LNCaP clone FGC (cell line): Measurements from ENCODE around the gene ITPK1.
"Not testable (repeated sequence)": the region's sequence is repeated elsewhere in the genome, so short reads cannot be mapped to it uniquely, and the experiment has no call there.

ENCODE experiments used
- DNase-seq: peaks from one replicate; pipeline ENCODE4 v3.0.0-alpha.2; 2011; ENCODE audit warnings: low read depth
- H3K4me3 ChIP-seq: 2 replicates; pipeline ENCODE4 v1.5.1; 2011; ENCODE audit warnings: mild to moderate bottlenecking, low read depth, low read length, control low read depth
- TF ChIP-seq, protein P1 (sequence below): IDR thresholded peaks from 2 replicates; pipeline ENCODE4 v1.5.1; 2012; ENCODE audit warnings: mild to moderate bottlenecking; ENCODE audit not compliant: control insufficient read depth, insufficient read depth; ENCODE audit errors: extremely low read depth

Gene ITPK1

DNA sequence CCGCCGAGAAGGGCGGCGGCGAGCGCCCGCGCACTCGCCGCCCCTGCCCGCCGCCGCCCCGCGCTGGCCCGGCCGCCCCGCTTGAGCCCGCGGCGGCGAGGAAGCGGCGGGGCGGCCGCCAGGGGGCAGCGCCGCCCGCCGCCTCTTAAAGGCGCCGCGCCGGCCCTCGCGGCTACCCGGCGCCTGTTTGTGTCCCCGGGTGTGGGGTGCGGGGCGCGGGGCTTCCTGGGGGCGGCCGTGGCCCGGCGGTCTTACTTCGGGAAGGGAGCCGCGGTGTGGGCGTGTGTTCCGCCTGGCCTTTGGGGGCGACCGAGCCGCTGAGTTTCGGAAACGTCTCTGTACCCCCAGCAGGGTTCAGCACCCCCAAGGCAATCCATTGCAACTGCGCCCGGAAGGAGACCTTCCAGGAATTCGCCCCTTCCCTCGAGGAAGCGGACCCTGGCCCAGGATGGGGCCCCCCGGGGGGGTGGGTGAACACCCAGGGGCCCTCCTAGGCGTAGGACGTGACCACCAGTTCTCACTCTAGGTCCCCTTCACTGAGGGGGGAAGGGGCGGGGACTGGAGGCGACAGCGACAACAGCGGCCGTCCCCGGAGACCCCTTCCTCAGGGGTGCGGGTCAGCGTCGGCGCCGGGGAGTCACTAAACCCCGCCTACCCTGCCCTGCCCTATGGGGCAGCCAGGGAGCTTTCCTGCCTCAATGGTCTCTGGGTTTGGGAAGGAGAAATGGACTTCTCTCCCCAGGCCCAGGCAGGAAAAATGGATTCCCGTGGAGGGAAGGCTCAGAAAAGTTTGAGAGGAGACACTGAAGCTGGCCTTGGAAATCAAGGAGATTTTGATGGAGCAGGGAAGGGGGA, at the start of gene ITPK1:
Gene ITPK1 (minus strand): TSS at position 105 of the 855 bp plus-strand sequence. CDS start 762 bp downstream, outside the sequence.
- TF ChIP-seq, protein P1, sequence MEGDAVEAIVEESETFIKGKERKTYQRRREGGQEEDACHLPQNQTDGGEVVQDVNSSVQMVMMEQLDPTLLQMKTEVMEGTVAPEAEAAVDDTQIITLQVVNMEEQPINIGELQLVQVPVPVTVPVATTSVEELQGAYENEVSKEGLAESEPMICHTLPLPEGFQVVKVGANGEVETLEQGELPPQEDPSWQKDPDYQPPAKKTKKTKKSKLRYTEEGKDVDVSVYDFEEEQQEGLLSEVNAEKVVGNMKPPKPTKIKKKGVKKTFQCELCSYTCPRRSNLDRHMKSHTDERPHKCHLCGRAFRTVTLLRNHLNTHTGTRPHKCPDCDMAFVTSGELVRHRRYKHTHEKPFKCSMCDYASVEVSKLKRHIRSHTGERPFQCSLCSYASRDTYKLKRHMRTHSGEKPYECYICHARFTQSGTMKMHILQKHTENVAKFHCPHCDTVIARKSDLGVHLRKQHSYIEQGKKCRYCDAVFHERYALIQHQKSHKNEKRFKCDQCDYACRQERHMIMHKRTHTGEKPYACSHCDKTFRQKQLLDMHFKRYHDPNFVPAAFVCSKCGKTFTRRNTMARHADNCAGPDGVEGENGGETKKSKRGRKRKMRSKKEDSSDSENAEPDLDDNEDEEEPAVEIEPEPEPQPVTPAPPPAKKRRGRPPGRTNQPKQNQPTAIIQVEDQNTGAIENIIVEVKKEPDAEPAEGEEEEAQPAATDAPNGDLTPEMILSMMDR = peak; percentile 63
- no peak for DNase-seq
- peak within 1 kb of the TSS; percentile 74 for H3K4me3 ChIP-seq

DNA sequence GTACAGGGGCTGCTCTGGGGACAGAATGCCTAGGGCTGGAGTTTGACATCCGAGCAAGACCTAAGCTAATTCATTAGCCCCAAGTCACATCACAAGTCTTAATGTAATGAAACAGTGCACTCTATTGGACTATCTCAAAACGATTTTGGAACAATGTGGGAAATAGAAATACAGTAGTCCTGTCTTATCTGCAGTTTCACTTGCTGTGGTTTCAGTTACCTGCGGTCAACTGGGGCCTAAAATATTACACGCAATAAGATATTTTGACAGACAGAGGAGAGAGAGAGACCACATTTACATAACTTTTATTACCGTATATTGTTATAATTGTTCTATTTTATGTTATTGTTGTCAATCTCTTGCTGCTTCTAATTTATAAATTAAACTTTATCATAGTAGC, 47.8 kb upstream of the ITPK1 start:
- TF ChIP-seq, protein P1 = no peak
- no peak overlapping the region for H3K4me3 ChIP-seq
- no peak for DNase-seq

DNA sequence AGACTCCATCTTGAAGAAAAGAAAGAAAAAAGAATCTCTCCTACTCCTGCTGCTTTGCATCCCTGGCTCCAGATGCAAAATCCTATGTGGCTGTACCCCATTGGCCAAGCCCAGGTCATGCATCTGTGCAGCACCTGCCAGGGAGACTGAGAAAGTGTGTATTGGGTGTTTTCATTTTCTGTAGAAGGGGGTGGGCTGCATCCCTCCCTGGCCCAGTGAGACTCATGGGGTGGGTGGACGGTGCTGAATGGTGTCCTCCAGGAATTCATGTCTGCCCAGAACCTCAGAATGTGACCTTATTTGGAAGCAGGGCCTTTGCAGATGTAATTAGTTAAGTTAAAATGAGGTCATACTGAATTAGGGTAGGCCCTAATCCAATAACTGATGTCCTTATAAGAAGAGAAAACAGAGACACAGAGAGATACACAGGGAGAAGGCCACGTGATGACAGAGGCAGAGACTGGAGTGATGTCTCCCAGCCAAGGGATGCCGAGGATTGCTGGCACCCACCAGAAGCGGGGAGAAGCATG, 45.8 kb upstream of the ITPK1 start:
- DNase-seq = no peak
- TF ChIP-seq, protein P1 = no peak
- no peak overlapping the region for H3K4me3 ChIP-seq

DNA sequence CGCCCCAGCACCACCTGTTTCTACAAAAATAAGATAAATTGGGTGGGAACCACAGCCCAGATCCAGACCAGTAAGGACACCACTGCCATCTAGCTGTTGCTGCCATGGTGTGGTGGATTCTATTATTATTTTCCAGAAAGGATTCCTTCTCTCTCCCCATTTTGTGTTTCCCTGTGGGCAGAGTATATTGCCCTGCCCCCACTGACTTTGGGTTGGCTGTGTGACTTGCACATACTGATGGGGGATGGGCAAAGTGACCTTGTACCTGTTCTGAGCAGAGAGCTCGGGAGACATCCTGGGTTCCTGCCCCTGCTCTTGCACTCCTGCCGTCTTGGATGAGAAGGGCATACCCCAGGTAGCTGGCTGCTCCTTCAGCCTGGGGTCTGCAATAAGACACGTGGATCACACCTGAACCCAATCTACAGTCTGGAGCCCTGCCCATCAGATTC, 44.7 kb upstream of the ITPK1 start:
- H3K4me3 ChIP-seq = no peak overlapping the region
- DNase-seq = no peak
- TF ChIP-seq, protein P1 = peak; percentile 62

DNA sequence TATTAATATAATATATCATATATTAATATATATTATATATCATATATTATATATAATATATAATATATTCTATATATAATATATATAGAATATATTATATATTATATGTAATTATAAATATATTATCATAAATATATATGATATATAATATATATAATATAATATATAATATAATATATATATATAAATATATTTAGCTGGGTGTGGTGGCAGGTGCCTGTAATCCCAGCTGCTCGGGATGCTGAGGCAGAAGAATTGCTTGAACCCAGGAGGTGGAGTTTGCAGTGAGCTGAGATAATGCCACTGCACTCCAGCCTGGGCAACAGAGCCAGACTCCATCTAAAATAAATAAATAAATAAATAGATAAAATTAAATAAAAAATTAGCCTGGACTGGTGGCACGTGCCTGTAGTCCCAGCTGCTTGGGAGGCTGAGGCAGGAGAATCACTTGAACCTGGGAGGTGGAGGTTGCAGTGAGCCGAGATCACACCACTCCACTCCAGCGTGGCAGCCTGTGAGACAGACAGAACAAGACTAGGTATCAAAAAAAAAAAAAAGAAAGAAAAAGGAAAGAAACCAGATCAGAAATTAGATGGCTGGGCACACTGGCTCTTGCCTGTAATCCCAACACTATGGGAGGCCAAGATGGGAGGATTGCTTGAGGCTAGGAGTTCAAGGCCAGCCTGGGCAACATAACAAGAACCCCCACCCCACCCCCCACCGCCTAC, 44.1 kb upstream of the ITPK1 start:
- not testable (repeated sequence) for DNase-seq, H3K4me3 ChIP-seq

DNA sequence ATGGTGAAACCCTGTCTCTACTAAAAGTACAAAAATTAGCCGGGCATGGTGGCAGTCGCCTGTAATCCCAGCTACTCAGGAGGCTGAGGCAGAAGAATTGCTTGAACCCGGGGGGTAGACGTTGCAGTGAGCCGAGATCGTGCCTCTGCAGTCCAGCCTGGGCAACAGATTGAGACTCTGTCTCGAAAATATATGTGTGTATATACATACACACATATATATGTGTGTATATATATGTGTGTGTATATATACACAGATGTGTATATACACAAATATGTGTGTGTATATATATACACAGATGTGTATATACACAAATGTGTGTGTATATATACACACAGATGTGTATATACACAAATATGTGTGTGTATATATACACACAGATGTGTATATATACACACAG, 42.6 kb upstream of the ITPK1 start:
- not testable (repeated sequence) for H3K4me3 ChIP-seq, DNase-seq

DNA sequence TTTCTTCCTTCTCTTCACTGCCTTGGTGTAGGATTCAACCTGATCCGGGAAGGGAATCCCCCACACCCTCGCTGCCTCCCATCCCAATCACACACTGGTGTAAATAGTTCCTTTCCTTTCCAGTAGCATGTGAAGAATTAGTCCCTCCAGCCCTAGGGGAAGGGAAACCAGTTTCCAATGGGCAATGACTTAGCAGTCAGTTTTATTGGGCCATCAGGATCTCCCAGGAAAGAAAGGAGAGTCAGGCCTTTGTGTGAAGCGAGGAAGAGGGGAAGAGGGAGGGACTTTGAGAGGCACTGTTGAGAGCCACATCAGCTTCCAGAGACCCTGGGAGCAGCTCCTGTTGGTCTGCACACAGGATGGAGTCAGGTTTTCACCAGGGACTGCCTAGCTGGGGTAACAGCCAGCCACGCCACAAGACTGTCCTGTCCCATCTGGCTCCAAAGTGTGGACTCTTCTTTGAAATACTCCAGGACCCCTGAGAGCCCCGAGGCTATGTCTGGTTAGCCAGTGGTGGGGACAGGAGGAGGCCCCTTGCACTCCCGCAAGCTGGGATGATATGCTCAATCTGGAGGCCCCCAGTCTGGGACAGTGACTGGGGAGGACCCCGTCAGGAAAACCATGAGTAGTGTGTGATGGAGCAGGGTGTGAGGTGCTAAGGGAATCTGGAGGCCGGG, 41.1 kb upstream of the ITPK1 start:
- DNase-seq = no peak
- no peak overlapping the region for H3K4me3 ChIP-seq
- TF ChIP-seq, protein P1 = no peak
